H1 (cell line): ENCODE results near the gene NR2F2. TPM values are rescaled to one million over a fixed set of nuclear protein-coding genes. Genes with fewer than 3 reads are reported as not detected.

Experiments
- CTCF ChIA-PET: fragments of 300-600 bp; sonication (Branson Sonifier 250); formaldehyde crosslinking; loops from one replicate; lab custom pipeline; 2021; ENCODE audit not compliant: partially characterized antibody; lab: Charles Lee
- POLR2A ChIA-PET: fragments of 300-600 bp; sonication (Branson Sonifier 250); formaldehyde crosslinking; loops from one replicate; lab custom pipeline; 2021; ENCODE audit warnings: inconsistent platforms; ENCODE audit not compliant: partially characterized antibody; lab: Charles Lee
- DNase-seq, 2 experiments: peaks; one replicate each; pipeline versions ENCODE4 v3.0.0 to v3.0.0-alpha.2; 2010 to 2022; ENCODE audit warnings: low spot score in 2 of 2, low read depth in 1 of 2, mixed read lengths in 1 of 2
- FAIRE-seq: peaks from 2 replicates; lab custom pipeline; 2011; peaks lifted over from hg19 to GRCh38; lab: Jason Lieb, UNC
- H2AFZ ChIP-seq: 2 replicates; pipeline ENCODE4 v1.8.1; 2012; ENCODE audit warnings: low read length, inconsistent platforms
- H2AK5ac ChIP-seq: 2 replicates; pipeline ENCODE4 v1.6.1; 2013; ENCODE audit warnings: low read depth, low read length
- H2BK120ac ChIP-seq: replicated peaks from 2 replicates; pipeline ENCODE3; 2013; ENCODE audit warnings: low read depth, low read length, inconsistent platforms
- H2BK12ac ChIP-seq: 2 replicates; pipeline ENCODE4 v1.6.1; 2013; ENCODE audit warnings: low read depth, low read length
- H2BK15ac ChIP-seq: 2 replicates; pipeline ENCODE4 v1.6.1; 2013; ENCODE audit warnings: low read length
- H2BK20ac ChIP-seq: 2 replicates; pipeline ENCODE4 v1.6.1; 2013; ENCODE audit warnings: low read length
- H2BK5ac ChIP-seq: 2 replicates; pipeline ENCODE4 v1.6.1; 2013; ENCODE audit warnings: low read depth, low read length
- H3K14ac ChIP-seq: 2 replicates; pipeline ENCODE4 v1.6.1; 2013; ENCODE audit warnings: inconsistent platforms; ENCODE audit not compliant: insufficient read length
- H3K18ac ChIP-seq: 2 replicates; pipeline ENCODE4 v1.6.1; 2013; ENCODE audit warnings: low read length; ENCODE audit errors: extremely low read depth
- H3K23ac ChIP-seq: 2 replicates; pipeline ENCODE4 v1.6.1; 2013; ENCODE audit warnings: inconsistent platforms; ENCODE audit not compliant: insufficient read length
- H3K23me2 ChIP-seq: 2 replicates; pipeline ENCODE4 v1.6.1; 2013; ENCODE audit warnings: low read depth, low read length
- H3K27ac ChIP-seq: 2 replicates; pipeline ENCODE4 v1.6.1; 2011; ENCODE audit warnings: low read depth, low read length, inconsistent platforms
- H3K27me3 ChIP-seq, 4 experiments: replicated peaks in 1 of 4; 1 replicate in 1 of 4; 2 replicates in 3 of 4; pipeline versions ENCODE4 v1.6.1 to v1.8.1; 2011 to 2013; ENCODE audit warnings: low read length in 3 of 4, mild to moderate bottlenecking in 3 of 4, inconsistent platforms in 2 of 4, mixed read lengths in 2 of 4, moderate library complexity in 1 of 4; ENCODE audit not compliant: control insufficient read depth in 3 of 4, insufficient read depth in 3 of 4; ENCODE audit errors: extremely low read depth in 1 of 4
- H3K36me3 ChIP-seq, 4 experiments: 2 replicates each; pipeline versions ENCODE4 v1.6.1 to v1.8.1; 2011 to 2013; ENCODE audit warnings: mild to moderate bottlenecking in 4 of 4, low read length in 3 of 4, moderate library complexity in 2 of 4, control low read depth in 1 of 4, inconsistent platforms in 1 of 4; ENCODE audit not compliant: insufficient read depth in 4 of 4, control insufficient read depth in 2 of 4
- H3K4ac ChIP-seq: replicated peaks from 2 replicates; pipeline ENCODE3; 2013; ENCODE audit warnings: low read length, low read depth, mixed read lengths, inconsistent platforms; ENCODE audit not compliant: insufficient read length
- H3K4me1 ChIP-seq, 4 experiments: replicated peaks in 1 of 4; 1 replicate in 1 of 4; 2 replicates in 3 of 4; pipeline versions ENCODE4 v1.6.1 to v1.8.1; 2011 to 2013; ENCODE audit warnings: low read length in 3 of 4, inconsistent platforms in 2 of 4, mixed read lengths in 1 of 4; ENCODE audit not compliant: insufficient read depth in 4 of 4, control insufficient read depth in 3 of 4
- H3K4me2 ChIP-seq, 2 experiments: 2 replicates each; pipeline versions ENCODE4 v1.6.1 to v1.8.1; 2011 to 2013; ENCODE audit warnings: low read depth in 2 of 2, low read length in 2 of 2, control low read depth in 1 of 2, inconsistent platforms in 1 of 2, mild to moderate bottlenecking in 1 of 2; ENCODE audit not compliant: insufficient read depth in 1 of 2
- H3K4me3 ChIP-seq, 4 experiments: fragments of 200-600, 300-600 bp in 1 of 4; sonication (generic), shearing (Covaris generic), sonication (Bioruptor Twin) in 1 of 4; 2 replicates each; pipeline versions ENCODE4 v1.5.1 to v1.8.1; 2011 to 2016; ENCODE audit warnings: low read length in 4 of 4, low read depth in 3 of 4, control low read depth in 2 of 4, inconsistent platforms in 2 of 4, mild to moderate bottlenecking in 2 of 4, mixed read lengths in 1 of 4, moderate library complexity in 1 of 4; ENCODE audit not compliant: insufficient read depth in 2 of 4; ENCODE audit errors: extremely low read depth in 1 of 4
- H3K56ac ChIP-seq: replicated peaks from 2 replicates; pipeline ENCODE3; 2013; ENCODE audit warnings: low read depth, mild to moderate bottlenecking, mixed read lengths, low read length, inconsistent platforms; ENCODE audit not compliant: insufficient read length
- H3K79me1 ChIP-seq: 2 replicates; pipeline ENCODE4 v1.6.1; 2013; ENCODE audit warnings: low read depth, low read length, control low read depth
- H3K79me2 ChIP-seq, 2 experiments: 2 replicates each; pipeline versions ENCODE4 v1.6.1 to v1.8.1; 2012 to 2013; ENCODE audit warnings: low read length in 2 of 2, mild to moderate bottlenecking in 2 of 2, inconsistent platforms in 1 of 2; ENCODE audit not compliant: insufficient read depth in 2 of 2, control insufficient read depth in 1 of 2
- H3K9ac ChIP-seq, 4 experiments: replicated peaks in 1 of 4; 1 replicate in 1 of 4; 2 replicates in 3 of 4; pipeline versions ENCODE4 v1.6.1 to v1.8.1; 2011 to 2013; ENCODE audit warnings: low read depth in 3 of 4, low read length in 3 of 4, control low read depth in 2 of 4, mild to moderate bottlenecking in 2 of 4, moderate library complexity in 2 of 4, inconsistent platforms in 1 of 4; ENCODE audit errors: extremely low read depth in 1 of 4
- H3K9me3 ChIP-seq, 2 experiments: 2 replicates each; pipeline versions ENCODE4 v1.6.1 to v1.8.1; 2012 to 2013; ENCODE audit warnings: mild to moderate bottlenecking in 2 of 2, moderate library complexity in 2 of 2, control low read depth in 1 of 2, inconsistent platforms in 1 of 2, low read depth in 1 of 2, low read length in 1 of 2, mixed read lengths in 1 of 2; ENCODE audit not compliant: insufficient read depth in 2 of 2
- H4K20me1 ChIP-seq, 2 experiments: replicated peaks in 1 of 2; 2 replicates each; pipeline versions ENCODE3 to v1.8.1; 2011 to 2013; ENCODE audit warnings: inconsistent platforms in 2 of 2, low read length in 2 of 2, mild to moderate bottlenecking in 1 of 2; ENCODE audit not compliant: insufficient read depth in 2 of 2, control insufficient read depth in 1 of 2
- H4K5ac ChIP-seq: 2 replicates; pipeline ENCODE4 v1.6.1; 2013; ENCODE audit warnings: low read length, low read depth, mixed read lengths, inconsistent platforms; ENCODE audit not compliant: insufficient read length
- H4K8ac ChIP-seq: 2 replicates; pipeline ENCODE4 v1.8.0; 2013; ENCODE audit warnings: mild to moderate bottlenecking, moderate library complexity, low read length, inconsistent platforms; ENCODE audit not compliant: insufficient read depth; ENCODE audit errors: extremely low read depth
- H4K91ac ChIP-seq: replicated peaks from 2 replicates; pipeline ENCODE3; 2013; ENCODE audit warnings: low read length, mixed read lengths, inconsistent platforms; ENCODE audit not compliant: insufficient read length
- CBX8 ChIP-seq: fragments of 300-800, 300-1000 bp; sonication (generic); IDR thresholded peaks from 2 replicates; pipeline ENCODE4 v1.7.1; 2016; ENCODE audit warnings: low read depth, low read length, borderline replicate concordance
- EZH2 ChIP-seq: fragments of 200-600 bp; sonication (generic); IDR thresholded peaks from 2 replicates; pipeline ENCODE4 v1.7.1; 2012; ENCODE audit warnings: low read depth, mild to moderate bottlenecking, moderate library complexity, low read length, inconsistent platforms; ENCODE audit not compliant: severe bottlenecking
- KDM4A ChIP-seq: IDR thresholded peaks from one replicate; pipeline ENCODE4 v1.7.1; 2012; ENCODE audit warnings: low read depth, mild to moderate bottlenecking, moderate library complexity, low read length, inconsistent platforms; ENCODE audit not compliant: severe bottlenecking
- RNF2 ChIP-seq: fragments of 200-900, 300-1000 bp; sonication (generic); IDR thresholded peaks from 2 replicates; pipeline ENCODE4 v1.7.1; 2016; ENCODE audit warnings: borderline replicate concordance, low read depth, mild to moderate bottlenecking, antibody characterized with exemption, low read length; ENCODE audit not compliant: poor library complexity, severe bottlenecking; ENCODE audit errors: missing control alignments
- SP4 ChIP-seq: IDR thresholded peaks from 2 replicates; pipeline ENCODE4 v1.6.1; 2012; ENCODE audit warnings: low read length, inconsistent platforms
- SUZ12 ChIP-seq: fragments of 200-600 bp; sonication (generic); IDR thresholded peaks from 2 replicates; pipeline ENCODE4 v1.6.1; 2012; ENCODE audit warnings: mild to moderate bottlenecking, inconsistent platforms, low read length, moderate library complexity, mixed read lengths
- WGBS, 2 experiments: shearing (Covaris generic) in 1 of 2; methylation state at CpG; one replicate each; pipeline versions ENCODE4 v1.1.6 to v1.1.7; 2013 to 2015; ENCODE audit warnings: low lambda C conversion rate in 2 of 2, mixed read lengths in 2 of 2, inconsistent platforms in 1 of 2, low coverage in 1 of 2, missing lambda C conversion rate in 1 of 2; ENCODE audit not compliant: insufficient replicate concordance in 2 of 2, insufficient coverage in 1 of 2, insufficient read length in 1 of 2; ENCODE audit errors: extremely low coverage in 1 of 2, missing lambda C conversion rate in 1 of 2; 5-methylcytosine and 5-hydroxymethylcytosine counted together
- polyA plus RNA-seq, 7 experiments: library from polyadenylated mRNA; depleted of rRNA in 3 of 7; stranded (reverse) in 5 of 7; unstranded in 2 of 7; fragments of >200 nt in 5 of 7; fragments of 200-250 nt in 2 of 7; gene quantifications; 1 replicate in 5 of 7; 2 replicates in 1 of 7; 4 replicates in 1 of 7; pipeline versions ENCODE4 v1.2.1 to v1.2.3, GENCODE V29; 2011 to 2013; ENCODE audit warnings: missing spikeins in 2 of 7, mixed read lengths in 2 of 7
- total RNA-seq: library from RNA; stranded (reverse); fragmentation: NEBNext Ultra II Directional; extraction: Animal tissue kit (Norgen Biotek cat#: 25700); gene quantifications from 2 replicates; pipeline ENCODE4 v1.2.1, GENCODE V29; 2021

NR2F2 gene
- total and polyA plus RNA-seq, 2 of the 8 experiments (the other 6 are each of a cell fraction or from before 2014, with no cell fraction given) = 0.03 TPM; not detected in 1

GRCh38 chr15:96336596-96337364, 6.3 kb downstream of the NR2F2 start:
- no peak overlapping the region for H4K5ac ChIP-seq
- H4K91ac ChIP-seq = no peak overlapping the region
- POLR2A ChIA-PET = interaction anchor here (1.0 to 2.4 kb wide), 4 partner anchors 10 to 79 kb away, joined by 4 to 6 read pairs (median 4); no protein-coding TSS in a partner anchor
- no peak overlapping the region for H3K27ac ChIP-seq
- H3K9me3 ChIP-seq = no peaks in the 10 kb centered on the region; a peak in 1 of 4 replicates
- H3K23ac ChIP-seq = no peak overlapping the region
- no peaks in the 10 kb centered on the region for H3K79me2 ChIP-seq
- no peak overlapping the region for H3K14ac ChIP-seq
- DNase-seq = no peak
- no peak overlapping the region for H2BK120ac ChIP-seq
- H2AFZ ChIP-seq = no peak overlapping the region
- peak overlapping the region; percentile 9 to 54 for H3K4me2 ChIP-seq
- no peak overlapping the region for H2BK15ac ChIP-seq
- H3K36me3 ChIP-seq = peaks cover 0 to 3% (median 0%) of the 10 kb centered on the region in 4 experiments; a peak in 1 of 8 replicates
- H3K27me3 ChIP-seq = peaks cover 54 to 92% (median 80%) of the 10 kb centered on the region in 4 experiments
- H2AK5ac ChIP-seq = no peak overlapping the region
- H4K20me1 ChIP-seq = peaks cover 0 to 15% of the 10 kb centered on the region in 2 experiments
- H3K4ac ChIP-seq = no peak overlapping the region
- no peak overlapping the region for H3K18ac ChIP-seq
- peak overlapping the region; percentile 40; the same call in 1 of the 2 replicates for H2BK5ac ChIP-seq
- no peak overlapping the region for H4K8ac ChIP-seq
- no peak for FAIRE-seq
- peaks cover 20 to 31% (median 24%) of the 10 kb centered on the region in 4 experiments for H3K4me1 ChIP-seq
- no peak overlapping the region for H3K56ac ChIP-seq
- WGBS, 2 experiments = 5% methylated on average over 9 of the region's 9 CpGs; no CpG with 5 or more reads in 1 of the 2 experiments
- CTCF ChIA-PET = interaction anchor here (0.6 to 2.8 kb wide), 8 partner anchors 9 to 1755 kb away, joined by 3 to 24 read pairs (median 4); no protein-coding TSS in a partner anchor
- H3K9ac ChIP-seq = no peak overlapping the region
- TF ChIP-seq SUZ12 = peak; percentile 42; the same call in 1 of the 2 replicates
- no peak for TF ChIP-seq SP4
- TF ChIP-seq KDM4A = no peak
- peak; percentile 28 for TF ChIP-seq EZH2
- peak; percentile 72 for TF ChIP-seq RNF2
- TF ChIP-seq CBX8 = peak; percentile 14; the same call in 1 of the 2 replicates
- H2BK20ac ChIP-seq = no peak overlapping the region; the same call in 1 of the 2 replicates
- H2BK12ac ChIP-seq = no peak overlapping the region
- peaks cover 10% of the 10 kb centered on the region; the same call in 1 of the 2 replicates for H3K23me2 ChIP-seq
- H3K4me3 ChIP-seq = peak overlapping the region in 1 of 4 experiments; percentile 17; a peak in 1 of 8 replicates
- H3K79me1 ChIP-seq = no peaks in the 10 kb centered on the region
